Inflammatory macrophage (primary cell): ENCODE measurements around the gene REEP1.

Experiments used
- DNase-seq, 2 donors: peaks; one replicate each; pipeline ENCODE4 v3.0.0-alpha.2; 2020 to 2022

Gene REEP1

GRCh38 chr2:86193901-86194567, 143.4 kb downstream of the REEP1 start:
- DNase-seq = peak; percentile 14 to 18

GRCh38 chr2:86189782-86190416, 147.5 kb downstream of the REEP1 start:
- DNase-seq = no peak

- no peak for DNase-seq
Measured at GRCh38 chr2:86186431-86186830, 151.0 kb downstream of the REEP1 start.

- no peak for DNase-seq
Measured at GRCh38 chr2:86185517-86186212, 151.8 kb downstream of the REEP1 start.

- no peak for DNase-seq
Measured at GRCh38 chr2:86176597-86176996, 160.8 kb downstream of the REEP1 start.

DNA sequence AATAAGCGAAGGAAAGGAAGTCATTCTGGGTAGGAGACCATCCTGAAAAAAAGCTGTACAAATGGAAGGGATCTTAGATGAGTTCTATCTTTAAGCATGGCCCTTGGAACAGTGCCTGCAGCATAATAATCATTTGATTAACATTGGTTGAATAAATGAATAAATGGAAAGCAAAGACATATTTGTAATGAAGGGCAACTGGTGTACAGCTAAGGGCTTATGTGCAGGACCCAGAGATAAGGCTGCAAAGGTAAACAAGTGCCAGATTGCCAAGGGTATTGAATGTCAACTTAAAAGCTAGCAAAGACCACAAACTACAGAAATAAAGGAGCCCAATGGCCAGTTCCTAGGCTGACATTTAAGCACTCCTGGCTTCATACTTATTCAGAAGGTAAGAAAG, 161.6 kb downstream of the REEP1 start:
- DNase-seq = no peak

- peak in 1 of 2 donors; percentile 41 for DNase-seq
Measured at GRCh38 chr2:86174445-86174844, 163.0 kb downstream of the REEP1 start.

- DNase-seq = no peak
Measured at GRCh38 chr2:86172610-86173009, 164.8 kb downstream of the REEP1 start.

DNA sequence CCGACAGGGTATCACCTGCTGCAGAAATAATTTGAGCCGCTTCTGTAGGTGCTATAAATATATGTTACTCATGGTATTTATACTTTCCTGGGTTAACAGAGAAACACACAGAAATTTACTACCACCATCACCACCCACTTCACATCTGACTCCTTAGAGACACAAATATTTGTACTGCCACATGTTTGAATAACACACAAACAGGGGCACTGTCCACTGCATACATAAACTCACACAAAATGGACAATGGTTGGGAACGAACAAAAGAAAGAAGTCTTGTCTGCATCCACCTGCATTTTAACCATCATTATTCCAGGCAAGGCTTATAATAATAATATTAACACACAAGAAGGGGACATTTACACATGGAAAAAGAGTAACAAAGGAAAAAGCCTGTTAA, 166.1 kb downstream of the REEP1 start:
- no peak for DNase-seq

GRCh38 chr2:86170449-86170848, 167.0 kb downstream of the REEP1 start:
- no peak for DNase-seq
